GM23248 (cell line): ENCODE measurements around the gene SETMAR.

Experiments
- EZH2 ChIP-seq: fragments of 200-600 bp; sonication (generic); IDR thresholded peaks from 2 replicates; pipeline ENCODE4 v1.6.1; 2018; ENCODE audit warnings: antibody characterized with exemption, mild to moderate bottlenecking; ENCODE audit not compliant: insufficient read depth, poor library complexity, severe bottlenecking
- EZH2phosphoT487 ChIP-seq: fragments of 200-600 bp; sonication (generic); IDR thresholded peaks from 2 replicates; pipeline ENCODE4 v1.6.1; 2018; ENCODE audit warnings: antibody characterized with exemption, moderate library complexity, mild to moderate bottlenecking, low read depth; ENCODE audit not compliant: insufficient read depth

- TF ChIP-seq EZH2: no peak
- no peak for TF ChIP-seq EZH2phosphoT487
Measured at GRCh38 chr3:4335840-4336562, 32.8 kb downstream of the SETMAR start.
